ENCODE results near the gene GRAMD1C. TPM values are rescaled to one million over a fixed set of nuclear protein-coding genes. Genes with fewer than 3 reads are reported as not detected.
A peak's percentile ranks its signal among the peaks of the same experiment; 100 is the strongest.

Gene GRAMD1C
- polyA plus RNA-seq, 2 of the 4 experiments (the other 2 are of a cell fraction): 0.32 to 0.59 TPM

DNA sequence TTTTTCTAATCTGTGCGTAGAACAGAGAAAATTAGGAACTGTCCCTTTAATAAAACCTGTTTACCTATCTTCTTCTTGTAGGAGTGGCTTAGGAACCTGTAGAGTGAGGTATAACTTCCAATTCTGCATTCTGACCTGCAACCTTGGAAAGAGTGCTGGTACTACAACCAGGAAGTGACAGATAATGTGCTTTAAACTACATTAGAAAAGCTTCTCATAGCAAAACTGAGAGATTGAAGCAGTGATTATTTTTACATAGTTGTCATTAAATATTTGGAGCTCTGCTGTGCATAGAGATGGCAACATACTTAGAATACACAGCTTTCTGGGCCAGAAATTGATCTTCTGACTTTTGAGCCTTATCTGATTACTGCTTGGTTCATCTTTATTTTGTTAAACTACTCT is 58.8 kb downstream of the GRAMD1C start:
- H3K4me2 ChIP-seq: peak overlapping the region; percentile 20; the same call in 1 of the 3 replicates
- H3K4me1 ChIP-seq: no peaks in the 10 kb centered on the region
- TF ChIP-seq HDAC2 (IDR thresholded peaks at IDR 0.05): no peak
- no peak for TF ChIP-seq CBX8 (IDR thresholded peaks at IDR 0.05)
- TF ChIP-seq JUN (IDR thresholded peaks at IDR 0.05): no peak
- TF ChIP-seq, protein P1, sequence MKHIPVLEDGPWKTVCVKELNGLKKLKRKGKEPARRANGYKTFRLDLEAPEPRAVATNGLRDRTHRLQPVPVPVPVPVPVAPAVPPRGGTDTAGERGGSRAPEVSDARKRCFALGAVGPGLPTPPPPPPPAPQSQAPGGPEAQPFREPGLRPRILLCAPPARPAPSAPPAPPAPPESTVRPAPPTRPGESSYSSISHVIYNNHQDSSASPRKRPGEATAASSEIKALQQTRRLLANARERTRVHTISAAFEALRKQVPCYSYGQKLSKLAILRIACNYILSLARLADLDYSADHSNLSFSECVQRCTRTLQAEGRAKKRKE (CRISPR knock-in tag; IDR thresholded peaks at IDR 0.05; ENCODE audit: low read depth): no peak
- TF ChIP-seq ZSCAN20 (CRISPR knock-in tag; IDR thresholded peaks at IDR 0.05): no peak
- no peak for TF ChIP-seq FOSB (CRISPR knock-in tag; IDR thresholded peaks at IDR 0.05)
- no peak for TF ChIP-seq ZC3H11A (IDR thresholded peaks at IDR 0.05)
- no peak for TF ChIP-seq MAX (IDR thresholded peaks at IDR 0.05)
- WGBS (ENCODE audit: missing lambda C conversion rate): 45% methylated on average over 1 of the region's 1 CpG
- CTCF ChIA-PET: interaction anchor here (0.9 to 1.2 kb wide), 4 partner anchors 9 to 161 kb away, joined by 3 to 6 read pairs (median 4); no protein-coding TSS in a partner anchor
- H3K4me3 ChIP-seq: no peak overlapping the region
- no peak for ATAC-seq
- no peak overlapping the region for H3K27ac ChIP-seq
- H3K9me3 ChIP-seq: no peaks in the 10 kb centered on the region
- no peak for FAIRE-seq
- POLR2A ChIA-PET: no interaction called here
- no peak for DNase-seq (ENCODE audit: low read depth in 1 of 2, low spot score in 1 of 2)

DNA sequence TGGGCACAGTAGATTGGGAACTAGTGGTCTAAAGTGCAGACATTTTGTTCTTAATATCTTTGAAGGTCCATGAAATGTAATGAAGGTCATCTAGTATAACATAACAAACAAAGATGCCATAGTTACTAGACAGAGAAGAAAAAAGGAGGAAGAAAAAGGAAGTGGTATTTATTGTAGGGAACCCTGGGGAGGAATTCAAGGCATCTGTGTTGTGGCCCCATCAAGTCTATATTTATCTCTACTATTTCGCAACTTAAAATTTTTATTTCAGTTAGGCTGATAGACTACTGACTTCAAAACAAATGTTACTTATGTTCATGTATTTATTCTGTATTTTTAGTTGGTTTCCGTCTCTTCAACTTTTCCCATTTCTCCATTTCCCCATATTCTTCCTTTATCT is 60.3 kb downstream of the GRAMD1C start:
- Histone ChIP-seq H3K27ac (no peak overlapping the region), H3K4me2 (no peak overlapping the region), H3K4me1 (no peaks in the 10 kb centered on the region), H3K4me3 (no peak overlapping the region), H3K9me3 (no peaks in the 10 kb centered on the region)
- CTCF ChIA-PET: interaction anchor here (0.6 to 0.8 kb wide), 2 partner anchors 14 to 42 kb away, joined by 3 read pairs; no protein-coding TSS in a partner anchor
- TF ChIP-seq CBX8 (IDR thresholded peaks at IDR 0.05) (no peak), EHMT2 (IDR thresholded peaks at IDR 0.05; ENCODE audit: low read depth) (no peak), JUNB (IDR thresholded peaks at IDR 0.05) (no peak), TP53 (CRISPR knock-in tag; IDR thresholded peaks at IDR 0.05) (no peak), ESRRA (IDR thresholded peaks at IDR 0.05; ENCODE audit: borderline replicate concordance, low read length) (no peak), PHF8 (IDR thresholded peaks at IDR 0.05; ENCODE audit: borderline replicate concordance, low read depth) (no peak), PBX3 (IDR thresholded peaks at IDR 0.05) (no peak), HDAC2 (IDR thresholded peaks at IDR 0.05) (no peak), CHD4 (IDR thresholded peaks at IDR 0.05; ENCODE audit: borderline replicate concordance) (no peak), TFCP2L1 (CRISPR knock-in tag; IDR thresholded peaks at IDR 0.05) (no peak), EHF (CRISPR knock-in tag; IDR thresholded peaks at IDR 0.05) (no peak), GATA3 (IDR thresholded peaks at IDR 0.05; ENCODE audit: borderline replicate concordance) (no peak), NR3C1 (IDR thresholded peaks at IDR 0.05) (no peak), ZNF302 (CRISPR knock-in tag; IDR thresholded peaks at IDR 0.05) (no peak)
- TF ChIP-seq, protein P2, sequence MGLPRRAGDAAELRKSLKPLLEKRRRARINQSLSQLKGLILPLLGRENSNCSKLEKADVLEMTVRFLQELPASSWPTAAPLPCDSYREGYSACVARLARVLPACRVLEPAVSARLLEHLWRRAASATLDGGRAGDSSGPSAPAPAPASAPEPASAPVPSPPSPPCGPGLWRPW (IDR thresholded peaks at IDR 0.05): no peak
- TF ChIP-seq, protein P3, sequence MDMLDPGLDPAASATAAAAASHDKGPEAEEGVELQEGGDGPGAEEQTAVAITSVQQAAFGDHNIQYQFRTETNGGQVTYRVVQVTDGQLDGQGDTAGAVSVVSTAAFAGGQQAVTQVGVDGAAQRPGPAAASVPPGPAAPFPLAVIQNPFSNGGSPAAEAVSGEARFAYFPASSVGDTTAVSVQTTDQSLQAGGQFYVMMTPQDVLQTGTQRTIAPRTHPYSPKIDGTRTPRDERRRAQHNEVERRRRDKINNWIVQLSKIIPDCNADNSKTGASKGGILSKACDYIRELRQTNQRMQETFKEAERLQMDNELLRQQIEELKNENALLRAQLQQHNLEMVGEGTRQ (IDR thresholded peaks at IDR 0.05): no peak
- ATAC-seq (no peak), FAIRE-seq (peak; percentile 59), DNase-seq (ENCODE audit: low read depth in 1 of 2, low spot score in 1 of 2) (no peak)
- POLR2A ChIA-PET: no interaction called here
- WGBS (ENCODE audit: missing lambda C conversion rate): 80% methylated on average over 2 of the region's 2 CpGs

GRCh38 chr3:113906568-113907140 is 68.1 kb downstream of the GRAMD1C start:
- peak; percentile 18 for FAIRE-seq
- no peak for ATAC-seq
- peaks cover 6% of the 10 kb centered on the region; the same call in 1 of the 3 replicates for H3K9me3 ChIP-seq
- CTCF ChIA-PET: interaction anchor here (0.9 to 2.3 kb wide), 7 partner anchors 9 to 172 kb away, joined by 3 to 6 read pairs (median 3); partner anchors contain the start of gene GRAMD1C
- POLR2A ChIA-PET: no interaction called here
- TF ChIP-seq TFCP2L1 (CRISPR knock-in tag; IDR thresholded peaks at IDR 0.05) (no peak), RAD21 (conservative IDR thresholded peaks at IDR 0.05 in 1 of 2, IDR thresholded peaks at IDR 0.05 in 1 of 2) (no peak), MAZ (IDR thresholded peaks at IDR 0.05; ENCODE audit: borderline replicate concordance, low read depth, low read length) (no peak), PHF8 (IDR thresholded peaks at IDR 0.05; ENCODE audit: borderline replicate concordance, low read depth) (no peak), ESRRA (IDR thresholded peaks at IDR 0.05; ENCODE audit: borderline replicate concordance, low read length) (no peak)
- TF ChIP-seq, protein P4, sequence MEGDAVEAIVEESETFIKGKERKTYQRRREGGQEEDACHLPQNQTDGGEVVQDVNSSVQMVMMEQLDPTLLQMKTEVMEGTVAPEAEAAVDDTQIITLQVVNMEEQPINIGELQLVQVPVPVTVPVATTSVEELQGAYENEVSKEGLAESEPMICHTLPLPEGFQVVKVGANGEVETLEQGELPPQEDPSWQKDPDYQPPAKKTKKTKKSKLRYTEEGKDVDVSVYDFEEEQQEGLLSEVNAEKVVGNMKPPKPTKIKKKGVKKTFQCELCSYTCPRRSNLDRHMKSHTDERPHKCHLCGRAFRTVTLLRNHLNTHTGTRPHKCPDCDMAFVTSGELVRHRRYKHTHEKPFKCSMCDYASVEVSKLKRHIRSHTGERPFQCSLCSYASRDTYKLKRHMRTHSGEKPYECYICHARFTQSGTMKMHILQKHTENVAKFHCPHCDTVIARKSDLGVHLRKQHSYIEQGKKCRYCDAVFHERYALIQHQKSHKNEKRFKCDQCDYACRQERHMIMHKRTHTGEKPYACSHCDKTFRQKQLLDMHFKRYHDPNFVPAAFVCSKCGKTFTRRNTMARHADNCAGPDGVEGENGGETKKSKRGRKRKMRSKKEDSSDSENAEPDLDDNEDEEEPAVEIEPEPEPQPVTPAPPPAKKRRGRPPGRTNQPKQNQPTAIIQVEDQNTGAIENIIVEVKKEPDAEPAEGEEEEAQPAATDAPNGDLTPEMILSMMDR (IDR thresholded peaks at IDR 0.05): no peak
- DNase-seq (ENCODE audit: low read depth in 1 of 2, low spot score in 1 of 2): no peak
- no peak overlapping the region for H3K4me3 ChIP-seq
- 36% methylated on average over 4 of the region's 4 CpGs for WGBS (ENCODE audit: missing lambda C conversion rate)
- no peaks in the 10 kb centered on the region for H3K4me1 ChIP-seq
- H3K4me2 ChIP-seq: no peak overlapping the region
- no peak overlapping the region for H3K27ac ChIP-seq
